PC-3 (cell line): ENCODE data around the gene TMTC1.

Source experiments
- CTCF ChIP-seq: fragments of 300-600 bp; sonication (generic); conservative IDR thresholded peaks from 2 replicates; pipeline ENCODE4 v1.5.1; 2017; ENCODE audit warnings: antibody characterized with exemption, low read depth, mild to moderate bottlenecking, low read length
- EZH2 ChIP-seq: fragments of 300-600 bp; sonication (generic); IDR thresholded peaks from one replicate; pipeline ENCODE4 v1.6.1; 2017; ENCODE audit warnings: antibody characterized with exemption, mild to moderate bottlenecking, low read length; ENCODE audit not compliant: unreplicated experiment

GRCh38 chr12:29728030-29728429, 55.7 kb downstream of the TMTC1 start:
- TF ChIP-seq CTCF (no peak), EZH2 (no peak)
